Smooth muscle cell (in vitro differentiated cells): ENCODE data around the gene CABLES2. TPM values are rescaled to one million over a fixed set of nuclear protein-coding genes. Genes with fewer than 3 reads are reported as not detected.
"Not testable (repeated sequence)": the region's sequence is repeated elsewhere in the genome, so short reads cannot be mapped to it uniquely, and the experiment has no call there.

Experiments
- DNase-seq: peaks from one replicate; lab custom pipeline; 2025; ENCODE audit not compliant: unreplicated experiment; lab: John Stamatoyannopoulos, UW
- H2AFZ ChIP-seq: fragments of 200-600 bp; sonication (generic); 2 replicates; pipeline ENCODE4 v1.6.0; 2016; ENCODE audit warnings: antibody characterized with exemption, low read depth, mild to moderate bottlenecking
- H3F3A ChIP-seq: fragments of 200-600 bp; sonication (generic); 2 replicates; pipeline ENCODE4 v1.6.0; 2017; ENCODE audit warnings: antibody characterized with exemption, low read depth
- H3K27ac ChIP-seq: fragments of 200-600 bp; sonication (generic); 2 replicates; pipeline ENCODE4 v1.5.1; 2016; ENCODE audit warnings: low read depth, mild to moderate bottlenecking
- H3K27me3 ChIP-seq: fragments of 200-600 bp; sonication (generic); 2 replicates; pipeline ENCODE4 v1.6.1; 2016; ENCODE audit warnings: low read depth, mild to moderate bottlenecking
- H3K36me3 ChIP-seq: fragments of 200-600 bp; sonication (generic); 2 replicates; pipeline ENCODE4 v1.5.1; 2016; ENCODE audit warnings: low read depth
- H3K4me1 ChIP-seq: fragments of 200-600 bp; sonication (generic); 2 replicates; pipeline ENCODE4 v1.5.1; 2016; ENCODE audit warnings: low read depth
- H3K4me2 ChIP-seq: fragments of 200-600 bp; sonication (generic); 2 replicates; pipeline ENCODE4 v1.6.0; 2016; ENCODE audit warnings: mild to moderate bottlenecking
- H3K4me3 ChIP-seq: fragments of 200-600 bp; sonication (generic); 2 replicates; pipeline ENCODE4 v1.5.1; 2016; ENCODE audit warnings: mild to moderate bottlenecking
- H3K79me2 ChIP-seq: fragments of 200-600 bp; sonication (generic); 2 replicates; pipeline ENCODE4 v1.6.0; 2016; ENCODE audit warnings: low read depth, mild to moderate bottlenecking
- H3K9ac ChIP-seq: fragments of 200-600 bp; sonication (generic); 2 replicates; pipeline ENCODE4 v1.6.0; 2016; ENCODE audit warnings: low read depth
- H3K9me3 ChIP-seq: fragments of 200-600 bp; sonication (generic); replicated peaks from 2 replicates; pipeline ENCODE4 v1.5.1; 2016; ENCODE audit warnings: low read depth
- H4K20me1 ChIP-seq: fragments of 200-600 bp; sonication (generic); 2 replicates; pipeline ENCODE4 v1.6.0; 2016; ENCODE audit warnings: low read depth
- WGBS: methylation state at CpG from one replicate; pipeline ENCODE4 v1.1.7; 2016; ENCODE audit warnings: low lambda C conversion rate; 5-methylcytosine and 5-hydroxymethylcytosine counted together
- polyA plus RNA-seq: library from polyadenylated mRNA; unstranded; fragments of >200 nt; fragmentation: Nextera tagmentation; extraction: Ambion mirVana; gene quantifications from 2 replicates; pipeline ENCODE4 v1.2.1, GENCODE V29; 2016
- total RNA-seq: library from RNA; depleted of rRNA; stranded (reverse); fragments of >200 nt; gene quantifications from 2 replicates; pipeline ENCODE4 v1.2.3, GENCODE V29; 2014
- TF ChIP-seq, protein P1 (sequence below): fragments of 200-600 bp; sonication (generic); IDR thresholded peaks from 2 replicates; pipeline ENCODE4 v1.5.1; 2017; ENCODE audit warnings: borderline replicate concordance, mild to moderate bottlenecking, antibody characterized with exemption; ENCODE audit not compliant: insufficient read depth, poor library complexity, severe bottlenecking

Gene CABLES2
- total and polyA plus RNA-seq, 2 experiments from 2014 or later, result 7.4 to 7.6 TPM

DNA sequence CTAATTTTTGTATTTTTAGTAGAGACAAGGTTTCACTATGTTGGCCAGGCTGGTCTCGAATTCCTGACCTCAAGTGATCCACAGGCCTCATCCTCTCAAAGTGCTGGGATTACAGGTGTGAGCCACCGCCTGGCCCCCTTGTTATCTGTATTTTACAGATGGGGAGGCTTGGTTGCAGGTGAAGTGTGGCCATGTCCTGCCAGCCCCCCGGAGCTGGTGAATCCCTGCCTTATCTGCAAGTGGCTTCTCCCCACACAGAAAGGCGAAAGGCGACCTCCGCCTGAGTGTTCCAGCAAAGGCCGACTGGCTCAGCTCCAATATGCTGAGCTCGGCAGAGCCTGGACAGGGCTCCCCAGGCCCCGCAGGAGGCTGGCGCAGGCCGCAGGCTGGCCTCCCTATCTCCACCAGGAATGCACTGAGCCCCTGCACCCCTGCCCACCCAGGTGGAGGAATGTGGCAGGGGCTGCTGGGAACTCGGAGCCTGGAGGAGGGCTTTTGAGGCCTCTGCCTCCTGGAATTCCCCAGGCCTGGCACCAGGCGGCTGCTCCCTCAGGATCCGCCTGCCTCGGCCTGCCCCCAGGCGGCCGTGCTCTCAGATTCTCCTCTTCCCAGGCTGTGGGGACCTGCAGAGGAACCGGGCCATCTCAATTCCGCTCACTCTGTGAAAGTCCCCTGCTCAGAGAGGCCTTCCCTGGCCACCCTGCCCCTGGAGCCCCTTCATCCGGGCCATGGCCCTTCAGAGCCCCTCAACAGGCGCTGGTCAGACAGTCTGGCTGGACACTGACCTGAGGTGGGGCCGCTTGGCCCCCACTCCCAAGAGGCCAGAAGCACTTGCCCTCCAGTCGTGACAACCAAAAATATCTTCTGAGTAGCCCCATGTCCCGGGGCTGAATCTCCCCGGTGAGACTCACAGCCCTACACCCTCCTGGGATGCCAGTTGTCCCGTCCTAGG lies 30.7 kb downstream of the CABLES2 start:
- no peaks in the 10 kb centered on the region for H3K36me3 ChIP-seq
- H3K79me2 ChIP-seq, result no peaks in the 10 kb centered on the region
- TF ChIP-seq, protein P1, sequence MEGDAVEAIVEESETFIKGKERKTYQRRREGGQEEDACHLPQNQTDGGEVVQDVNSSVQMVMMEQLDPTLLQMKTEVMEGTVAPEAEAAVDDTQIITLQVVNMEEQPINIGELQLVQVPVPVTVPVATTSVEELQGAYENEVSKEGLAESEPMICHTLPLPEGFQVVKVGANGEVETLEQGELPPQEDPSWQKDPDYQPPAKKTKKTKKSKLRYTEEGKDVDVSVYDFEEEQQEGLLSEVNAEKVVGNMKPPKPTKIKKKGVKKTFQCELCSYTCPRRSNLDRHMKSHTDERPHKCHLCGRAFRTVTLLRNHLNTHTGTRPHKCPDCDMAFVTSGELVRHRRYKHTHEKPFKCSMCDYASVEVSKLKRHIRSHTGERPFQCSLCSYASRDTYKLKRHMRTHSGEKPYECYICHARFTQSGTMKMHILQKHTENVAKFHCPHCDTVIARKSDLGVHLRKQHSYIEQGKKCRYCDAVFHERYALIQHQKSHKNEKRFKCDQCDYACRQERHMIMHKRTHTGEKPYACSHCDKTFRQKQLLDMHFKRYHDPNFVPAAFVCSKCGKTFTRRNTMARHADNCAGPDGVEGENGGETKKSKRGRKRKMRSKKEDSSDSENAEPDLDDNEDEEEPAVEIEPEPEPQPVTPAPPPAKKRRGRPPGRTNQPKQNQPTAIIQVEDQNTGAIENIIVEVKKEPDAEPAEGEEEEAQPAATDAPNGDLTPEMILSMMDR, result peak; percentile 37
- peak overlapping the region; percentile 42 for H3K4me2 ChIP-seq
- 39% methylated on average over 26 of the region's 26 CpGs for WGBS
- H4K20me1 ChIP-seq, result no peaks in the 10 kb centered on the region
- peak overlapping the region; percentile 75 for H3K27ac ChIP-seq
- peak; percentile 56 for DNase-seq
- peaks cover 5% of the 10 kb centered on the region for H3F3A ChIP-seq
- H3K4me1 ChIP-seq, result peaks cover 22% of the 10 kb centered on the region
- no peaks in the 10 kb centered on the region for H3K9me3 ChIP-seq
- no peak overlapping the region for H2AFZ ChIP-seq
- H3K9ac ChIP-seq, result no peak overlapping the region
- H3K4me3 ChIP-seq, result no peak overlapping the region
- H3K27me3 ChIP-seq, result no peaks in the 10 kb centered on the region

DNA sequence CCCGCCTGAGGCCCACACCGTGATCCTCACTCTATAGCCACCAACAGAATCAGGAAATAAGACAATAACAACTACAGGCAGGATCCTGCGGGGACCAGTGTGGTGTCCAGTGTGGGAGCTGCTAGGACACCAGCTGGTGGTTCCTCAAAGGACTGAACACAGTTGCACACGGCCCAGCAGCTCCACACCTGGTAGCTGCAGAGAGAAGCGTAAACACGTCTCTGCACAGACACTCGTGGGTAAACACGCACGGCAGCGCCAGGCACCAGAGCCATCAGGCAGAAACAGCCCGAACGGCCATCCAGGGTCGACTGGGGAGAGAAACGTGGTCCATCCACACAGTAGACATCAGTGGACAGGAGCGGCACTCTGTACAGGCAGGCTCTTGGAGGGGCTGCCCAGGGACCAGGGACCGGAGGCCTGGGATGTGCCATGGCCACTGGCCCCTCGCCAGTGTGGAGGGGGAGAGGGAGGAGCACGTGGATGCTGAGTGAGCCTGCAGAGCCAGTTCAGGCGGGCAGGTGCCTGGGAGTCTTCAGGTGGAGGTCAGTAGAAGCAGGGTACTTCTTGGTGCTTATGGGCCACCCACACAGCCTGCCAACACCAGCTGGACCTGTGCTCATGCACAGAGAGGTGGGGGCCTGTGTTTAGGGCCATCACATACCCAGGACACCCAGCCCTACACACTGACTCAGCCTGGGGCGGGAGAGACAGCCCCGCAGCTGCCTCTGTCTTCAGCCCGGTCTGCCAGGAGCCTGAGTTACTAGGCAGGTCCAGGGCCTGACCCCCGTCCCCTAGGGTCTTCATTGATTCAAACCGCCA lies 32.5 kb downstream of the CABLES2 start:
- 87% methylated on average over 24 of the region's 24 CpGs for WGBS
- Histone ChIP-seq H3F3A (peaks cover 5% of the 10 kb centered on the region), H4K20me1 (peaks cover 6% of the 10 kb centered on the region), H3K4me3 (no peak overlapping the region), H3K9ac (no peak overlapping the region), H3K4me2 (no peak overlapping the region), H3K79me2 (no peaks in the 10 kb centered on the region), H3K27ac (no peak overlapping the region), H3K27me3 (no peaks in the 10 kb centered on the region), H3K4me1 (peaks cover 35% of the 10 kb centered on the region), H3K9me3 (no peaks in the 10 kb centered on the region), H3K36me3 (no peaks in the 10 kb centered on the region), H2AFZ (no peak overlapping the region)
- no peak for DNase-seq
- TF ChIP-seq, protein P1, result no peak

DNA sequence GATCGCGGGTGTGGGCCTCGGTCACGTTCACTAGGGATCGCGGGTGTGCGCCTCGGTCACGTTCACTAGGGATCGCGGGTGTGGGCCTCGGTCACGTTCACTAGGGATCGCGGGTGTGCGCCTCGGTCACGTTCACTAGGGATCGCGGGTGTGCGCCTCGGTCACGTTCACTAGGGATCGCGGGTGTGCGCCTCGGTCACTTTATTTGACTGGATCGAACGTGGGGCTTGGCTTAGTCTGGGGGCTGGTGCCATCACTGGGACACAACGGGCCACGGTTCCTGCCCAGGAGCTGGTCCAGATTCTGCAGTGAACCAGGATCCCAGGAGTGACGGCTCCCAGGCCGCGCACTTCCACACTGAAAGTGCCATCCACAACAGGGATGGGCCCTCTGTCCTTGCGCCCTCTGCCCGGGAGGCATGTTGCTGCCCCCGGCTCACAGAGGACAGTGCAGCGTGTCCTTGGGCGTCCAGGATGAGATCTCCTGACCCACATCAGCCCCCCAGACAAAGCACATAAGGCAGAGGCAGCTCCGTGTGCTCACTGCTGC lies 33.4 kb downstream of the CABLES2 start:
- H3K36me3 ChIP-seq, H3K27me3 ChIP-seq, H3K4me2 ChIP-seq, H2AFZ ChIP-seq, H3K9me3 ChIP-seq, DNase-seq, H3K27ac ChIP-seq, H3K9ac ChIP-seq, H3K79me2 ChIP-seq, H4K20me1 ChIP-seq, H3F3A ChIP-seq, H3K4me3 ChIP-seq: not testable (repeated sequence)
- WGBS, result 99% methylated on average over 28 of the region's 40 CpGs
- peaks cover 42% of the 10 kb centered on the region for H3K4me1 ChIP-seq
